A172 (cell line): ENCODE measurements around the gene MYH10. TPM values are rescaled to one million over a fixed set of nuclear protein-coding genes. Genes with fewer than 3 reads are reported as not detected.

Experiments used
- DNase-seq: peaks from one replicate; pipeline ENCODE4 v3.0.0-alpha.2; 2015; ENCODE audit warnings: low spot score
- total RNA-seq: library from RNA; depleted of rRNA; stranded (reverse); fragments of >200 nt; shearing (Covaris generic); gene quantifications from 2 replicates; pipeline ENCODE4 v1.2.3, GENCODE V29; 2014; rRNA removed

Gene MYH10
- total RNA-seq, 1 experiment from 2014 or later = 72.1 TPM

DNA sequence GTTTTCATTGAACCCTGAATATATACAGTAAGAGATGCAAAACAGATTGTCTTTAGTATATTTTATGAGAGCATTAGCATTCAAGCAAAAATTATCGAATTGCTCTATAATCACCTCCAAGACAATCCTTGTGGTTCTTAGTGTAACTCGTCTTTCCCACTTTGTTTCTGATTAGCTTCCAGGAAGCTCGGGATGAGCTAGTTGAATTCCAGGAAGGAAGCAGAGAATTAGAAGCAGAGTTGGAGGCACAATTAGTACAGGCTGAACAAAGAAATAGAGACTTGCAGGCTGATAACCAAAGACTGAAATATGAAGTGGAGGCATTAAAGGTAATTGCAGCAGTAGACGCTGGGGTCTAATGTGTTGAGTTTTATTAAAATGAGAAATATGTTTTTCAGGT lies 185.0 kb downstream of the MYH10 start:
- DNase-seq = no peak

DNA sequence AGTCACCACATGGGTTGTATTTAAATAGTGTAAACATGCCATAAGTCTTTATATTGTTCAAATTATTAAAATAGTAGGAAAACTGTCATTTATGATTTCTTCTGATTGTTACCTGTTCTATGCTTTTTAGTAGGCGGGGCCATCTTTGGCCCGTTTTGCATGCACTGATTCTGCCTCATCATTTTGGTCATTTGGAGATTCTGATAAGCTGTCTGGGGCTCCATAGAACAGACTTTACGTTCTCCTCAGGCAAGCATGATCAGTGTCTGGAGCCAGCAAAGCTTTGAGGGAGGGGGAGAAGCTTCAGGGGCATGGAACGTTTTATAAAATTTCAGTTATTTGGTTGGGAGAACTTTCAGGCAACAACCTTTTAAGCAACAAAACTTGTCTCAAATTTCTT lies 186.0 kb downstream of the MYH10 start:
- DNase-seq = no peak

- no peak for DNase-seq
These were observed 186.8 kb downstream of the MYH10 start for GRCh38 chr17:8443756-8444155.

DNA sequence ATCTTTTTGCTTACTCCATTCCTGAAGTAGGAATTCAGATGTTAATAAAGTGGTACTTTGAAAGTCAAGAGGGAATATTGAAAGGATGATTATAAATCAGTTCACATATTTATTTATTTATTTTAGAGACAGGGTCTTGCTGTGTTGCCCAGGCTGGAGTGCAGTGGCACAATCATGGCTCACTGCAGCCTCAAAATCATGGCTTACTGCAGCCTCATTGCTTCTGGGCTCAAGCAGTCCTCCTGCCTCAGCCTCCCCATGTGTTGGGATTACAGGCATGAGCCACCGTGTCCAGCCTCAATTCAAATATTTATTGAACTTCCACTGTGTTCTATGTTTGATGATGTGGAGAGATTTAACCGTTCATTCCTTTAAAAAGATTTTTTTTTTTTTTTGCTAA lies 188.2 kb downstream of the MYH10 start:
- no peak for DNase-seq

GRCh38 chr17:8441690-8442089 lies 188.8 kb downstream of the MYH10 start:
- DNase-seq = no peak

DNA sequence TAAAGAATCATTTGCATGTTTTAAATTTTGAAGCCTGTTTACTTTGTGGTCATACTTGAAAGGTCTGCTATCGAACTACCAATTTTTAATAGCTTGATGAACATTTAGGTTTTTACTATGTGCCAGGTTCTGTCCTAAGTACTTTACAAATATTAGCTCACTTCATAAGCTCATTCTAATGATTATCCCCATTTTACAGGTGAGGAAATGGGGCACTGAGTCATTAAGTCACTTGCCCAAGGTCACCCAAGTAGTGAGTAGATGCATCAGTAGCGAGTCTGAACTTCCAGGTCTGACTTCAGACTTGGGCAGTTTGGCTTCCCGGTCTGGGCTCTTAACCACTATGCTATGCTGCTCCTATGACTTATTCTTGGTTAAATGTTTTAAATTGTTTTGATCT lies 190.8 kb downstream of the MYH10 start:
- no peak for DNase-seq

GRCh38 chr17:8438441-8438840 lies 192.1 kb downstream of the MYH10 start:
- no peak for DNase-seq

DNA sequence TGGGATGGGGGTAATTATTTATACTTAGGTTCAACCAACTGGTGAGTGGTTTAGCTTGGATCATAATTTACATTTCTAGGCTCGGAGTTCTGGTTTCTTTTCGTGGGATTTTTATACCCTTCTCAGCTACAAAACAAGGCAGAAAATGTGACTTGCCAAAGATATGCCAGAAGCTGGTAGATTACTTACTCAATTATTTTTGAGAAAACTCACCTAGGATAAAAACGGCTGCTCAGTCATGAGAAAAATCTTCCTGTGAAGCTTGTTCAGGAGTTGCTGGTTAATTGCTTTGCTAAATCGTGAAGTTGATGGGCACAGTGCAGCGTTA lies 193.7 kb downstream of the MYH10 start:
- no peak for DNase-seq

DNA sequence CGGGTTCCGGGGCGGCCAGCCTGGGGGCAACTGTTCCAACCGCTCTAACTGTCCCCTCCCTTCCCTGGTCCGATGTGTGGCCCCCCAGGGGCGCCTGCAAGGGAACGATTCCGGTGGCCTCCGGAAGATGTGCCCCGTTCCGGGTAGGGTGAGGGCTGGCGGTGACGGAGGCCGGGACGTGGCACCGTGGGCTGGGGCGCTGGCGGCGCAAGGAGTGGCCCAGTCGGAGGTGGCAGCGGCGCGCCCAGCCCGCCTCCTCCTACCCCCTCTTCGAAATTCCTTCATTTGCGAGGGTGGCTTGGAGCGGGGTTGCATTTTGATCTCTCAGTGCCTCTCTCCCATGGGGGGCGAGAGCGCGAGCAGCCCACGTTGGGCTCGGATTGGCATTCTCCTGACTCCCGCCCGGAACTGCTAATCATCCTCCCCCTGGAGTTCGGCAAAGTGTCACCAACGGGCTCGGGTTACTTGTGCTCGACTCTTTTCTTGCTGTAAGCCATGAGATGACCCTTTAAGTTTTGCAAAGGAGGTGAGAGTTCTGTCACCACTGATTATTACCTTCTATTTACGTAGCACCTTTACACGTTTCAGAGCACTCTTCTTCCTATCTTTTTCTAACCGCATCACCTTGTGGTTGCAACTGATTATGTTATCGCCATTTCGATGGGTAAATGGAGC lies 194.2 kb downstream of the MYH10 start:
- DNase-seq = peak; percentile 36

- peak; percentile 91 for DNase-seq
These were observed 195.0 kb downstream of the MYH10 start, which contains the start of gene NDEL1 for GRCh38 chr17:8435245-8436168. NDEL1 (plus strand) TSS chr17:8435884; CDS start chr17:8444272, 8,388 bp downstream.

GRCh38 chr17:8430966-8431365 lies 199.6 kb downstream of the MYH10 start:
- DNase-seq = peak; percentile 75

DNA sequence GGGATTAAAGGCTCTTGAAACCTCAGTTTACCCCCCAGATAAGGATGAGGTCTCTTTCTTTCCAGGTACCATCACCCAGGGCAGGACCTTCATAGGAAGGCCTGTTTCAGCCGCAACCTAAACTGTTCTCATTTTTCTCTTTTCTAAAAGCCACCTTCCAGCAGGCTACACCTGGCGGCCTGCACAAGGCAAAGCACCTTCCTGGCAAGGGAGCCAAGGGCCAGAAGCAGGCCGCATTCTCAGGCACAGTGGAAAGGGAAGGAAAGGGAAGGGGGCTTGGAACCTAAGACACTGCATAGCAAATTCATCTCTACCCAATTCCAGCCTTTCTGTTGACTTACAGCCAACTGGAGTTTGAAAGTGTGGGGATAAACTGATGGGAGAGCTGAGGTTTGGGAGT lies 203.7 kb downstream of the MYH10 start:
- no peak for DNase-seq

GRCh38 chr17:8426094-8426720 lies 204.3 kb downstream of the MYH10 start:
- no peak for DNase-seq

Other genes starting within 250 kb of the MYH10 start
- 4,408 and 5,921 TPM in 2 replicates for gene RPL26, start 247.5 kb downstream of the MYH10 start, total RNA-seq
- gene RNF222, start 232.9 kb downstream of the MYH10 start, total RNA-seq = not detected in 2 replicates
- gene NDEL1, start 194.8 kb downstream of the MYH10 start, total RNA-seq = 38.4 and 48.0 TPM in 2 replicates
- gene CCDC42, start 114.1 kb upstream of the MYH10 start, total RNA-seq = not detected in 2 replicates
- not detected in 2 replicates for gene SPDYE4, start 127.8 kb upstream of the MYH10 start, total RNA-seq
- not detected in 2 replicates for gene MFSD6L, start 168.6 kb upstream of the MYH10 start, total RNA-seq
- not detected in 2 replicates for gene PIK3R6, start 236.9 kb upstream of the MYH10 start, total RNA-seq